Activated CD4-positive, alpha-beta T cell treated with anti-CD3 and anti-CD28 coated beads, Interleukin-2, amount 50 U/mL, for 1 hour (primary cell): ENCODE data around the gene CCDC88C.
A peak's percentile ranks its signal among the peaks of the same experiment; 100 is the strongest.
"Not testable (repeated sequence)": the region's sequence is repeated elsewhere in the genome, so short reads cannot be mapped to it uniquely, and the experiment has no call there.

Experiments
- DNase-seq: peaks from one replicate; pipeline ENCODE4 v3.0.0-alpha.2; 2020

Gene CCDC88C

GRCh38 chr14:91417983-91418386 is 365 bp upstream of the CCDC88C start:
- peak; percentile 60 for DNase-seq

GRCh38 chr14:91416744-91417119 is 888 bp downstream of the CCDC88C start:
- no peak for DNase-seq

- DNase-seq: peak; percentile 57
Measured at GRCh38 chr14:91415794-91416743, 1.6 kb downstream of the CCDC88C start.

- no peak for DNase-seq
Measured at GRCh38 chr14:91414475-91414833, 3.2 kb downstream of the CCDC88C start.

GRCh38 chr14:91413547-91414474 is 3.8 kb downstream of the CCDC88C start:
- peak; percentile 55 for DNase-seq

- DNase-seq: no peak
Measured at GRCh38 chr14:91412939-91413338, 4.7 kb downstream of the CCDC88C start.

- no peak for DNase-seq
Measured at GRCh38 chr14:91410771-91411536, 6.7 kb downstream of the CCDC88C start.

GRCh38 chr14:91409928-91410718 is 7.5 kb downstream of the CCDC88C start:
- DNase-seq: no peak

GRCh38 chr14:91409240-91409639 is 8.4 kb downstream of the CCDC88C start:
- DNase-seq: not testable (repeated sequence)

- DNase-seq: no peak
Measured at GRCh38 chr14:91406982-91407381, 10.6 kb downstream of the CCDC88C start.

- no peak for DNase-seq
Measured at GRCh38 chr14:91406451-91406850, 11.2 kb downstream of the CCDC88C start.

GRCh38 chr14:91405724-91406435 is 11.7 kb downstream of the CCDC88C start:
- DNase-seq: no peak

GRCh38 chr14:91405241-91405721 is 12.3 kb downstream of the CCDC88C start:
- DNase-seq: peak; percentile 74

GRCh38 chr14:91402771-91403600 is 14.6 kb downstream of the CCDC88C start:
- no peak for DNase-seq

- DNase-seq: no peak
Measured at GRCh38 chr14:91402348-91402747, 15.3 kb downstream of the CCDC88C start.

GRCh38 chr14:91401751-91402150 is 15.9 kb downstream of the CCDC88C start:
- no peak for DNase-seq

GRCh38 chr14:91400696-91401095 is 16.9 kb downstream of the CCDC88C start:
- DNase-seq: no peak

GRCh38 chr14:91399868-91400640 is 17.6 kb downstream of the CCDC88C start:
- peak; percentile 40 for DNase-seq

GRCh38 chr14:91398707-91399106 is 18.9 kb downstream of the CCDC88C start:
- DNase-seq: no peak
